H9 (cell line): ENCODE measurements around the gene PDGFB. TPM values are rescaled to one million over a fixed set of nuclear protein-coding genes. Genes with fewer than 3 reads are reported as not detected.

ENCODE experiments used
- DNase-seq: peaks from one replicate; pipeline ENCODE4 v3.0.0-alpha.2; 2017
- H2AFZ ChIP-seq: one replicate; pipeline ENCODE4 v1.6.1; 2013; ENCODE audit warnings: mild to moderate bottlenecking, low read length, control low read depth, moderate library complexity
- H2AK5ac ChIP-seq: 2 replicates; pipeline ENCODE4 v1.6.1; 2013; ENCODE audit warnings: low read length, control low read depth, mixed read lengths; ENCODE audit not compliant: insufficient read length
- H2BK120ac ChIP-seq: one replicate; pipeline ENCODE4 v1.6.1; 2013; ENCODE audit warnings: low read depth, mild to moderate bottlenecking, low read length, control low read depth, inconsistent platforms; ENCODE audit not compliant: poor library complexity, severe bottlenecking
- H2BK12ac ChIP-seq: 2 replicates; pipeline ENCODE4 v1.6.1; 2013; ENCODE audit warnings: low read length, control low read depth, mixed read lengths, low read depth; ENCODE audit not compliant: insufficient read length
- H2BK15ac ChIP-seq: 2 replicates; pipeline ENCODE4 v1.6.1; 2013; ENCODE audit warnings: low read depth, low read length, control low read depth
- H2BK20ac ChIP-seq: one replicate; pipeline ENCODE4 v1.6.1; 2013; ENCODE audit warnings: low read depth, mild to moderate bottlenecking, low read length, control low read depth, inconsistent platforms; ENCODE audit not compliant: poor library complexity, severe bottlenecking
- H2BK5ac ChIP-seq: 2 replicates; pipeline ENCODE4 v1.6.1; 2013; ENCODE audit warnings: low read length, control low read depth, mixed read lengths; ENCODE audit not compliant: insufficient read length
- H3K14ac ChIP-seq: 2 replicates; pipeline ENCODE4 v1.6.1; 2013; ENCODE audit warnings: low read length, control low read depth; ENCODE audit not compliant: insufficient read depth
- H3K18ac ChIP-seq: 2 replicates; pipeline ENCODE4 v1.6.1; 2013; ENCODE audit warnings: low read depth, mild to moderate bottlenecking, mixed read lengths, low read length, control low read depth; ENCODE audit not compliant: insufficient read length
- H3K23ac ChIP-seq: 2 replicates; pipeline ENCODE4 v1.6.1; 2013; ENCODE audit warnings: low read length, control low read depth, mixed read lengths, low read depth; ENCODE audit not compliant: insufficient read length
- H3K23me2 ChIP-seq: 2 replicates; pipeline ENCODE4 v1.6.1; 2013; ENCODE audit warnings: low read depth, mild to moderate bottlenecking, mixed read lengths, low read length, control low read depth; ENCODE audit not compliant: insufficient read length, poor library complexity, severe bottlenecking
- H3K27ac ChIP-seq: 2 replicates; pipeline ENCODE4 v1.5.1; 2013; ENCODE audit warnings: low read length, control low read depth, mixed read lengths, low read depth; ENCODE audit not compliant: insufficient read length
- H3K27me3 ChIP-seq: 2 replicates; pipeline ENCODE4 v1.6.1; 2013; ENCODE audit warnings: low read length, control low read depth, inconsistent platforms; ENCODE audit not compliant: insufficient read depth
- H3K4ac ChIP-seq: 2 replicates; pipeline ENCODE4 v1.6.1; 2013; ENCODE audit warnings: low read depth, mild to moderate bottlenecking, control low read depth, inconsistent platforms, low read length, moderate library complexity
- H3K4me1 ChIP-seq: 2 replicates; pipeline ENCODE4 v1.6.1; 2013; ENCODE audit warnings: low read length, control low read depth, inconsistent platforms; ENCODE audit not compliant: insufficient read depth
- H3K4me2 ChIP-seq: 2 replicates; pipeline ENCODE4 v1.6.1; 2013; ENCODE audit warnings: low read length, control low read depth, mixed read lengths; ENCODE audit not compliant: insufficient read length, insufficient read depth
- H3K56ac ChIP-seq: 2 replicates; pipeline ENCODE4 v1.6.1; 2013; ENCODE audit warnings: low read depth, mild to moderate bottlenecking, mixed read lengths, low read length, control low read depth; ENCODE audit not compliant: insufficient read length
- H3K79me1 ChIP-seq: 2 replicates; pipeline ENCODE4 v1.6.1; 2013; ENCODE audit warnings: low read depth, mild to moderate bottlenecking, moderate library complexity, low read length, control low read depth, inconsistent platforms; ENCODE audit not compliant: insufficient read depth, poor library complexity, severe bottlenecking
- H3K79me2 ChIP-seq: 2 replicates; pipeline ENCODE4 v1.6.1; 2013; ENCODE audit warnings: low read length, control low read depth, inconsistent platforms; ENCODE audit not compliant: insufficient read depth
- H3K9ac ChIP-seq: 2 replicates; pipeline ENCODE4 v1.6.1; 2013; ENCODE audit warnings: low read length, control low read depth, mixed read lengths; ENCODE audit not compliant: insufficient read length; ENCODE audit errors: extremely low read depth
- H3K9me3 ChIP-seq: one replicate; pipeline ENCODE4 v1.6.1; 2013; ENCODE audit warnings: low read depth, low read length, inconsistent platforms; ENCODE audit not compliant: control insufficient read depth
- H3T11ph ChIP-seq: one replicate; pipeline ENCODE4 v1.6.1; 2013; ENCODE audit warnings: mild to moderate bottlenecking, low read length, control low read depth, inconsistent platforms
- H4K20me1 ChIP-seq: one replicate; pipeline ENCODE4 v1.6.1; 2013; ENCODE audit not compliant: control insufficient read depth, insufficient read length, insufficient read depth
- H4K5ac ChIP-seq: 2 replicates; pipeline ENCODE4 v1.6.1; 2013; ENCODE audit warnings: low read depth, mild to moderate bottlenecking, mixed read lengths, low read length, control low read depth; ENCODE audit not compliant: insufficient read length
- H4K8ac ChIP-seq: replicated peaks from 2 replicates; pipeline ENCODE4 v1.6.1; 2013; ENCODE audit warnings: low read length, control low read depth, mixed read lengths, low read depth; ENCODE audit not compliant: insufficient read length
- H4K91ac ChIP-seq: 2 replicates; pipeline ENCODE4 v1.6.1; 2013; ENCODE audit warnings: low read depth, mild to moderate bottlenecking, moderate library complexity, mixed read lengths, low read length, control low read depth; ENCODE audit not compliant: insufficient read length
- H3K27ac Mint-ChIP-seq, 3 experiments: 2 replicates in 2 of 3; 3 replicates in 1 of 3; pipeline ENCODE4 v1.8.0; 2020 to 2021; ENCODE audit warnings: mixed read lengths in 3 of 3, mild to moderate bottlenecking in 1 of 3, moderate library complexity in 1 of 3
- H3K27me3 Mint-ChIP-seq: 2 replicates; pipeline ENCODE4 v1.8.0; 2021; ENCODE audit warnings: low read depth, mild to moderate bottlenecking, moderate library complexity, mixed read lengths
- H3K36me3 Mint-ChIP-seq, 3 experiments: 2 replicates in 2 of 3; 3 replicates in 1 of 3; pipeline ENCODE4 v1.8.0; 2020 to 2021; ENCODE audit warnings: low read depth in 3 of 3, mixed read lengths in 3 of 3; ENCODE audit not compliant: insufficient read depth in 1 of 3
- H3K4me1 Mint-ChIP-seq, 2 experiments: 2 replicates each; pipeline ENCODE4 v1.8.0; 2020; ENCODE audit warnings: mixed read lengths in 2 of 2
- H3K4me3 Mint-ChIP-seq, 2 experiments: 2 replicates in 1 of 2; 3 replicates in 1 of 2; pipeline ENCODE4 v1.8.0; 2020 to 2021; ENCODE audit warnings: mild to moderate bottlenecking in 2 of 2, mixed read lengths in 2 of 2, moderate library complexity in 1 of 2
- H3K9me3 Mint-ChIP-seq, 2 experiments: 2 replicates in 1 of 2; 3 replicates in 1 of 2; pipeline ENCODE4 v1.8.0; 2020; ENCODE audit warnings: mild to moderate bottlenecking in 2 of 2, mixed read lengths in 2 of 2, moderate library complexity in 1 of 2
- WGBS: extraction: QIAGEN DNeasy Blood & Tissue Kit; methylation state at CpG from one replicate; pipeline ENCODE4 v1.1.7; 2013; ENCODE audit warnings: missing lambda C conversion rate, low lambda C conversion rate, mixed read lengths; ENCODE audit not compliant: insufficient read length; ENCODE audit errors: extremely low coverage; 5-methylcytosine and 5-hydroxymethylcytosine counted together
- total RNA-seq: library from RNA; stranded (reverse); gene quantifications from 2 replicates; pipeline ENCODE4 v1.2.1, GENCODE V29; 2021
- TF ChIP-seq, protein P1 (sequence below): fragments of 200-600 bp; sonication (generic); conservative IDR thresholded peaks from 3 replicates; pipeline ENCODE4 v1.8.0; 2021; ENCODE audit warnings: antibody characterized with exemption, mild to moderate bottlenecking

Gene PDGFB
- total RNA-seq, 1 experiment from 2014 or later: 6.1 TPM

DNA sequence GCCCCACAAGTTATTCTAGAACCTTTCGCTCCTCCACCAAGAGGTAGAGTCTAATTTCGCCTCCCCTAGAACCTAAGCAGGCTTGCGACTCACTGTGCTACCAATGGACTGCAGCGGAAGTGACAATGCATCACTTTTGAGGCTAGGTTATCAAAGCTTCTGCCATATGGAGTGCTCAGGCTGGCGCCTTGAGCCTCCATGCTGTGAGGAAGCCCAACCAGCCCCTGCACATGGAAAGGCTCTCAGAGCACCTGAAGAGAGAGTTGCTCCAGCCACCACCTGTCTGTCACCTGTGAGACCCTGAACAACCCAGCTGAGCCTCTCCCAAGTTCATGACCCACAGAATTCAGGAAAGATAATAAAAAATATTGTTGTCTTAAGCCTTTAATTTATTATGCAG is 63.0 kb downstream of the PDGFB start:
- H3K14ac ChIP-seq: no peak overlapping the region
- no peaks in the 10 kb centered on the region; the same call in 1 of the 2 replicates for H3K4me1 ChIP-seq
- Mint-ChIP-seq H3K36me3 (peaks cover 2 to 6% (median 2%) of the 10 kb centered on the region in 3 experiments; a peak in 3 of 7 replicates), H3K4me1 (peaks cover 26 to 57% of the 10 kb centered on the region in 2 experiments), H3K4me3 (no peak overlapping the region), H3K9me3 (peaks cover 8 to 13% of the 10 kb centered on the region in 2 experiments), H3K27me3 (no peaks in the 10 kb centered on the region; the same call in 1 of the 2 replicates), H3K27ac (no peak overlapping the region)
- H4K8ac ChIP-seq: no peak overlapping the region
- no peak overlapping the region for H3K23ac ChIP-seq
- H2AK5ac ChIP-seq: no peak overlapping the region
- H3K18ac ChIP-seq: no peak overlapping the region
- TF ChIP-seq, protein P1, sequence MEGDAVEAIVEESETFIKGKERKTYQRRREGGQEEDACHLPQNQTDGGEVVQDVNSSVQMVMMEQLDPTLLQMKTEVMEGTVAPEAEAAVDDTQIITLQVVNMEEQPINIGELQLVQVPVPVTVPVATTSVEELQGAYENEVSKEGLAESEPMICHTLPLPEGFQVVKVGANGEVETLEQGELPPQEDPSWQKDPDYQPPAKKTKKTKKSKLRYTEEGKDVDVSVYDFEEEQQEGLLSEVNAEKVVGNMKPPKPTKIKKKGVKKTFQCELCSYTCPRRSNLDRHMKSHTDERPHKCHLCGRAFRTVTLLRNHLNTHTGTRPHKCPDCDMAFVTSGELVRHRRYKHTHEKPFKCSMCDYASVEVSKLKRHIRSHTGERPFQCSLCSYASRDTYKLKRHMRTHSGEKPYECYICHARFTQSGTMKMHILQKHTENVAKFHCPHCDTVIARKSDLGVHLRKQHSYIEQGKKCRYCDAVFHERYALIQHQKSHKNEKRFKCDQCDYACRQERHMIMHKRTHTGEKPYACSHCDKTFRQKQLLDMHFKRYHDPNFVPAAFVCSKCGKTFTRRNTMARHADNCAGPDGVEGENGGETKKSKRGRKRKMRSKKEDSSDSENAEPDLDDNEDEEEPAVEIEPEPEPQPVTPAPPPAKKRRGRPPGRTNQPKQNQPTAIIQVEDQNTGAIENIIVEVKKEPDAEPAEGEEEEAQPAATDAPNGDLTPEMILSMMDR: no peak
- no peak overlapping the region for H4K5ac ChIP-seq
- H3K79me1 ChIP-seq: no peaks in the 10 kb centered on the region
- no peaks in the 10 kb centered on the region for H3K27me3 ChIP-seq
- H3K9ac ChIP-seq: no peak overlapping the region
- peaks cover 5% of the 10 kb centered on the region for H3K9me3 ChIP-seq
- H3K56ac ChIP-seq: no peak overlapping the region
- H3K23me2 ChIP-seq: no peaks in the 10 kb centered on the region
- no CpG with 5 or more reads among the region's 5 CpGs for WGBS
- H4K20me1 ChIP-seq: no peaks in the 10 kb centered on the region
- H2BK12ac ChIP-seq: no peak overlapping the region
- H2BK120ac ChIP-seq: no peak overlapping the region
- no peaks in the 10 kb centered on the region for H3K79me2 ChIP-seq
- H2BK5ac ChIP-seq: no peak overlapping the region
- DNase-seq: no peak
- H2BK15ac ChIP-seq: no peak overlapping the region
- no peak overlapping the region for H4K91ac ChIP-seq
- H3K4ac ChIP-seq: no peak overlapping the region
- no peak overlapping the region for H3T11ph ChIP-seq
- H3K27ac ChIP-seq: no peak overlapping the region
- H3K4me2 ChIP-seq: no peak overlapping the region
- H2AFZ ChIP-seq: no peak overlapping the region
- no peak overlapping the region for H2BK20ac ChIP-seq
